Liver (tissue), 3 donors: ENCODE results near the gene SEMA4D.

Experiments
- ATF3 ChIP-seq: IDR thresholded peaks from 2 replicates; pipeline ENCODE4 v1.6.1; 2016; ENCODE audit warnings: antibody characterized with exemption
- FOXA1 ChIP-seq: IDR thresholded peaks from 2 replicates; pipeline ENCODE4 v1.6.1; 2016; ENCODE audit warnings: antibody characterized with exemption
- GABPA ChIP-seq, 2 donors: IDR thresholded peaks in 1 of 2; conservative IDR thresholded peaks in 1 of 2; 2 replicates each; pipeline ENCODE4 v1.6.1; 2016; ENCODE audit warnings: antibody characterized with exemption in 2 of 2, mild to moderate bottlenecking in 1 of 2, moderate library complexity in 1 of 2
- HNF4A ChIP-seq, 2 donors: conservative IDR thresholded peaks; 2 replicates each; pipeline ENCODE4 v1.6.1; 2016; ENCODE audit warnings: antibody characterized with exemption in 2 of 2, mild to moderate bottlenecking in 2 of 2
- HNF4G ChIP-seq: IDR thresholded peaks from 2 replicates; pipeline ENCODE4 v1.6.1; 2016; ENCODE audit warnings: antibody characterized with exemption
- RAD21 ChIP-seq, 2 donors: IDR thresholded peaks; 2 replicates each; pipeline ENCODE4 v1.6.1; 2016; ENCODE audit warnings: antibody characterized with exemption in 2 of 2, mild to moderate bottlenecking in 2 of 2
- RXRA ChIP-seq, 2 donors: IDR thresholded peaks; 2 replicates each; pipeline ENCODE4 v1.6.1; 2017 to 2018; ENCODE audit warnings: antibody characterized with exemption in 2 of 2, mild to moderate bottlenecking in 1 of 2
- SP1 ChIP-seq: IDR thresholded peaks from 2 replicates; pipeline ENCODE4 v1.6.1; 2018; ENCODE audit warnings: antibody characterized with exemption, mild to moderate bottlenecking
- TF ChIP-seq, protein P1 (sequence below): fragments of 150-350 bp; IDR thresholded peaks from 2 replicates; pipeline ENCODE4 v1.5.1; 2017; ENCODE audit warnings: improper control_type of control experiment, low read depth, low read length; ENCODE audit not compliant: missing input control
- TF ChIP-seq, protein P2 (sequence below): IDR thresholded peaks from 2 replicates; pipeline ENCODE4 v1.6.1; 2016; ENCODE audit warnings: antibody characterized with exemption
- donor health status: healthy.
- donor health status: healthy.

GRCh38 chr9:89383721-89384300, 114.1 kb downstream of the SEMA4D start:
- TF ChIP-seq, protein P1, sequence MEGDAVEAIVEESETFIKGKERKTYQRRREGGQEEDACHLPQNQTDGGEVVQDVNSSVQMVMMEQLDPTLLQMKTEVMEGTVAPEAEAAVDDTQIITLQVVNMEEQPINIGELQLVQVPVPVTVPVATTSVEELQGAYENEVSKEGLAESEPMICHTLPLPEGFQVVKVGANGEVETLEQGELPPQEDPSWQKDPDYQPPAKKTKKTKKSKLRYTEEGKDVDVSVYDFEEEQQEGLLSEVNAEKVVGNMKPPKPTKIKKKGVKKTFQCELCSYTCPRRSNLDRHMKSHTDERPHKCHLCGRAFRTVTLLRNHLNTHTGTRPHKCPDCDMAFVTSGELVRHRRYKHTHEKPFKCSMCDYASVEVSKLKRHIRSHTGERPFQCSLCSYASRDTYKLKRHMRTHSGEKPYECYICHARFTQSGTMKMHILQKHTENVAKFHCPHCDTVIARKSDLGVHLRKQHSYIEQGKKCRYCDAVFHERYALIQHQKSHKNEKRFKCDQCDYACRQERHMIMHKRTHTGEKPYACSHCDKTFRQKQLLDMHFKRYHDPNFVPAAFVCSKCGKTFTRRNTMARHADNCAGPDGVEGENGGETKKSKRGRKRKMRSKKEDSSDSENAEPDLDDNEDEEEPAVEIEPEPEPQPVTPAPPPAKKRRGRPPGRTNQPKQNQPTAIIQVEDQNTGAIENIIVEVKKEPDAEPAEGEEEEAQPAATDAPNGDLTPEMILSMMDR: no peak
- no peak for TF ChIP-seq HNF4G
- TF ChIP-seq SP1: no peak
- TF ChIP-seq, protein P2, sequence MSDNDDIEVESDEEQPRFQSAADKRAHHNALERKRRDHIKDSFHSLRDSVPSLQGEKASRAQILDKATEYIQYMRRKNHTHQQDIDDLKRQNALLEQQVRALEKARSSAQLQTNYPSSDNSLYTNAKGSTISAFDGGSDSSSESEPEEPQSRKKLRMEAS: no peak
- no peak for TF ChIP-seq ATF3
- TF ChIP-seq RXRA (IDR thresholded peaks at IDR 0.05): no peak
- TF ChIP-seq GABPA (IDR thresholded peaks at IDR 0.05 in 1 of 2, conservative IDR thresholded peaks at IDR 0.05 in 1 of 2): no peak
- no peak for TF ChIP-seq FOXA1
- no peak for TF ChIP-seq RAD21 (IDR thresholded peaks at IDR 0.05)
- TF ChIP-seq HNF4A (conservative IDR thresholded peaks at IDR 0.05): no peak
